Body of pancreas (tissue), 4 donors: ENCODE data around the gene CETN1.

Experiments
- POLR2A ChIP-seq, 3 donors: fragments of 450-650 bp; IDR thresholded peaks; one replicate each; pipeline ENCODE4 v1.6.1; 2016; ENCODE audit warnings: antibody characterized with exemption in 3 of 3, mild to moderate bottlenecking in 2 of 3
- TF ChIP-seq, protein P1 (sequence below), 7 experiments: fragments of 450-650 bp in 4 of 7; fragments of 200-600 bp in 3 of 7; sonication (generic) in 3 of 7; IDR thresholded peaks; one replicate each; pipeline ENCODE4 v1.5.1; 2016 to 2019; ENCODE audit warnings: antibody characterized with exemption in 7 of 7

DNA sequence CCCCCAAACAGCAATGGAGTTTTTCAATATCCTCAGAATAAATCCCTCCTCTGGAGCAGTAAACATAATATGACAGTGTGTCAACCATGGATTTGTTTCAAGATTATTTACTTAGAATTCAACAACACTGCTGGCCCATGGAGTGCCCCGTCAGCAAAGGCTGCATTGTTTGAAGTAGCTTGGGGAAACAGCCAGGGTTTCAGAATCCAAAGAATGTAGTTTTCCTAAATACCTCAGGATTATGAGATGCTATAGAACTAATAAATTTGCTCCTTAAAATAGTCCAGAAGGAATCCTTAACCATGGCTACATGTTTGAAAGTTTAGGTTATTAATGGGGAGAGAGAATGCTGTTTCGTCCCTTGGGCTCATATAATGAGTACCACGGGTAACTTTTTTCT lies 13.1 kb upstream of the CETN1 start:
- TF ChIP-seq, protein P1, sequence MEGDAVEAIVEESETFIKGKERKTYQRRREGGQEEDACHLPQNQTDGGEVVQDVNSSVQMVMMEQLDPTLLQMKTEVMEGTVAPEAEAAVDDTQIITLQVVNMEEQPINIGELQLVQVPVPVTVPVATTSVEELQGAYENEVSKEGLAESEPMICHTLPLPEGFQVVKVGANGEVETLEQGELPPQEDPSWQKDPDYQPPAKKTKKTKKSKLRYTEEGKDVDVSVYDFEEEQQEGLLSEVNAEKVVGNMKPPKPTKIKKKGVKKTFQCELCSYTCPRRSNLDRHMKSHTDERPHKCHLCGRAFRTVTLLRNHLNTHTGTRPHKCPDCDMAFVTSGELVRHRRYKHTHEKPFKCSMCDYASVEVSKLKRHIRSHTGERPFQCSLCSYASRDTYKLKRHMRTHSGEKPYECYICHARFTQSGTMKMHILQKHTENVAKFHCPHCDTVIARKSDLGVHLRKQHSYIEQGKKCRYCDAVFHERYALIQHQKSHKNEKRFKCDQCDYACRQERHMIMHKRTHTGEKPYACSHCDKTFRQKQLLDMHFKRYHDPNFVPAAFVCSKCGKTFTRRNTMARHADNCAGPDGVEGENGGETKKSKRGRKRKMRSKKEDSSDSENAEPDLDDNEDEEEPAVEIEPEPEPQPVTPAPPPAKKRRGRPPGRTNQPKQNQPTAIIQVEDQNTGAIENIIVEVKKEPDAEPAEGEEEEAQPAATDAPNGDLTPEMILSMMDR (IDR thresholded peaks at IDR 0.05): no peak
- TF ChIP-seq POLR2A (IDR thresholded peaks at IDR 0.05): no peak
